ENCODE results near the gene NEK6. TPM values are rescaled to one million over a fixed set of nuclear protein-coding genes. Genes with fewer than 3 reads are reported as not detected.

The NEK6 gene
- total RNA-seq, 1 experiment from 2014 or later, result 57.9 TPM

DNA sequence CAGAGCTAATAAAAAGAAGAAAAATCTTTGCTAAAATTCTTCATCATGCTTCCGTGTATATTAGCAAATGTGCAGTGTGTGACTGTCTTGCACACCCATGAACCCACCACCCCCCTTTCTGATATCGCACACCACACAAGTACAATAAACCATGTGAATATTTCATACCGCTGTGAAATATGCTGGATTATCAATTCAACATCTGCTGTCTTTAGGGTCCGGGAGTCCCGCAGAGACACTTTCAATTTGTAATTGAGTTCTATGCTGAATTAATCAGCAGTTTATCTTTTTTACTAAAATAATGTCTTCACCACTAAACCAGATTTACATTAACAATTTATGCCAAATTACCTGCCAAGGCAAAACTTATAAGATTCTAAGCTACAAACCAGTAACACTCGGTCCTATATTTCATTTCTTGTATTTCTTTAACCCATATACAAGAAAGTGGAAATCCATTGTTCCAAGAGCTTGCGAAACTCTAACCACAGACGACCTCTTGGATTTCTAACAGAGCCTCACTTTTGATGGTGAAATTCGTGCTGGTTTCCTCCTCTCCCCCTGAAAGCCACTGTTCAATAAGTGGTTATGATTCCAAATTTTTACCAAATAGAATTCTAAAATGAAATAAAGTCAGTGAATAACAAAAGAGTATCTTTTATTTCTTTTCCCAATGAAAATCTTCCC lies 113.3 kb downstream of the NEK6 start:
- H4K20me1 ChIP-seq (ENCODE audit: insufficient read depth), result peaks cover 58% of the 10 kb centered on the region
- peaks cover 98% of the 10 kb centered on the region for H3K79me2 ChIP-seq (ENCODE audit: low read depth)
- ChIA-PET POLR2A (ENCODE audit: unreplicated experiment) (no interaction called here), CTCF (interaction anchor here (0.5 to 0.6 kb wide), 2 partner anchors 22 to 43 kb away, joined by 3 read pairs; no protein-coding TSS in a partner anchor)
- intact Hi-C loops (cut with micrococcal nuclease; ENCODE audit: unreplicated experiment), result loop anchor here (2.0 kb wide), 1 partner anchor 16 kb away; no protein-coding TSS in a partner anchor
- H3K9me2 ChIP-seq (ENCODE audit: insufficient read depth), result no peaks in the 10 kb centered on the region
- no peak overlapping the region for H2AFZ ChIP-seq
- H3K4me2 ChIP-seq, result peak overlapping the region; percentile 10
- peaks cover 36% of the 10 kb centered on the region for H3K4me1 ChIP-seq (replicated peaks; ENCODE audit: insufficient read depth)
- H3K36me3 ChIP-seq (ENCODE audit: low read depth), result peaks cover 17% of the 10 kb centered on the region; the same call in 1 of the 2 replicates
- peaks cover 12% of the 10 kb centered on the region for H3F3A ChIP-seq (ENCODE audit: insufficient read depth, low read depth)
- 0 out of 2 replicates have a peak overlapping the region, but pooled peaks have one; percentile 32 for H3K27ac ChIP-seq
- no peaks in the 10 kb centered on the region for H3K27me3 ChIP-seq (ENCODE audit: insufficient read depth, low read depth)
- no peak overlapping the region for H3K4me3 ChIP-seq
- BruUV-seq (replicated peaks), result no TSS peak
- peak in 1 of 2 experiments; percentile 43 for DNase-seq
- TF ChIP-seq, protein P1, sequence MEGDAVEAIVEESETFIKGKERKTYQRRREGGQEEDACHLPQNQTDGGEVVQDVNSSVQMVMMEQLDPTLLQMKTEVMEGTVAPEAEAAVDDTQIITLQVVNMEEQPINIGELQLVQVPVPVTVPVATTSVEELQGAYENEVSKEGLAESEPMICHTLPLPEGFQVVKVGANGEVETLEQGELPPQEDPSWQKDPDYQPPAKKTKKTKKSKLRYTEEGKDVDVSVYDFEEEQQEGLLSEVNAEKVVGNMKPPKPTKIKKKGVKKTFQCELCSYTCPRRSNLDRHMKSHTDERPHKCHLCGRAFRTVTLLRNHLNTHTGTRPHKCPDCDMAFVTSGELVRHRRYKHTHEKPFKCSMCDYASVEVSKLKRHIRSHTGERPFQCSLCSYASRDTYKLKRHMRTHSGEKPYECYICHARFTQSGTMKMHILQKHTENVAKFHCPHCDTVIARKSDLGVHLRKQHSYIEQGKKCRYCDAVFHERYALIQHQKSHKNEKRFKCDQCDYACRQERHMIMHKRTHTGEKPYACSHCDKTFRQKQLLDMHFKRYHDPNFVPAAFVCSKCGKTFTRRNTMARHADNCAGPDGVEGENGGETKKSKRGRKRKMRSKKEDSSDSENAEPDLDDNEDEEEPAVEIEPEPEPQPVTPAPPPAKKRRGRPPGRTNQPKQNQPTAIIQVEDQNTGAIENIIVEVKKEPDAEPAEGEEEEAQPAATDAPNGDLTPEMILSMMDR (conservative IDR thresholded peaks at IDR 0.05), result no peak
- no peak for TF ChIP-seq EZH2 (IDR thresholded peaks at IDR 0.05; ENCODE audit: low read depth)
- no peaks in the 10 kb centered on the region for H3K9me3 ChIP-seq (ENCODE audit: insufficient read depth, low read depth)

DNA sequence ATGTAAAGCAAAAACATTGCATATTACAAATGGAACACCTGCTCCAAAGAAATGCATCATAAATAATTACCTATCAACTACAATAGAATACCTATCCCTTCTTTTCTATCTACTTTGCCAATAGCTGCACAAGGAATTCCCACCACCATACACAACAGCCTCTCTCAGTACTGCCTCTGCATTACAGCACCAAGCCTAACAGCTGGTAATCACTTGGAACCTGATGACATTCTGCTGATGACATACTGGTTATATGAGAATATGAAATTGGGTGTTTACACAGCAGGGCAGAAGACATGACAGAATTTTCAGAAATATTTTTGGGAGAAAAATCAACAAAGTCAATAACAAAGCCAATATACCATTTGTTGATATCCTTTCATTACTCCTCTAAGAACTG lies 114.3 kb downstream of the NEK6 start:
- no peak overlapping the region for H2AFZ ChIP-seq
- TF ChIP-seq, protein P1 (conservative IDR thresholded peaks at IDR 0.05), result no peak
- TF ChIP-seq EZH2 (IDR thresholded peaks at IDR 0.05; ENCODE audit: low read depth), result no peak
- H3K27ac ChIP-seq, result peak overlapping the region; percentile 32; the same call in 1 of the 2 replicates
- H3K9me3 ChIP-seq (ENCODE audit: insufficient read depth, low read depth), result no peaks in the 10 kb centered on the region
- H3K4me2 ChIP-seq, result peak overlapping the region; percentile 10
- peaks cover 17% of the 10 kb centered on the region; the same call in 1 of the 2 replicates for H3K36me3 ChIP-seq (ENCODE audit: low read depth)
- BruUV-seq (replicated peaks), result no TSS peak
- POLR2A ChIA-PET (ENCODE audit: unreplicated experiment), result no interaction called here
- no peak overlapping the region for H3K4me3 ChIP-seq
- H3K9me2 ChIP-seq (ENCODE audit: insufficient read depth), result no peaks in the 10 kb centered on the region
- CTCF ChIA-PET, result no interaction called here
- peaks cover 27% of the 10 kb centered on the region for H3K4me1 ChIP-seq (replicated peaks; ENCODE audit: insufficient read depth)
- H3K79me2 ChIP-seq (ENCODE audit: low read depth), result peaks cover 88% of the 10 kb centered on the region
- DNase-seq, result no peak
- H3F3A ChIP-seq (ENCODE audit: insufficient read depth, low read depth), result peaks cover 9% of the 10 kb centered on the region
- no peaks in the 10 kb centered on the region for H3K27me3 ChIP-seq (ENCODE audit: insufficient read depth, low read depth)
- H4K20me1 ChIP-seq (ENCODE audit: insufficient read depth), result peaks cover 48% of the 10 kb centered on the region
- intact Hi-C loops (cut with micrococcal nuclease; ENCODE audit: unreplicated experiment), result no loop called here

DNA sequence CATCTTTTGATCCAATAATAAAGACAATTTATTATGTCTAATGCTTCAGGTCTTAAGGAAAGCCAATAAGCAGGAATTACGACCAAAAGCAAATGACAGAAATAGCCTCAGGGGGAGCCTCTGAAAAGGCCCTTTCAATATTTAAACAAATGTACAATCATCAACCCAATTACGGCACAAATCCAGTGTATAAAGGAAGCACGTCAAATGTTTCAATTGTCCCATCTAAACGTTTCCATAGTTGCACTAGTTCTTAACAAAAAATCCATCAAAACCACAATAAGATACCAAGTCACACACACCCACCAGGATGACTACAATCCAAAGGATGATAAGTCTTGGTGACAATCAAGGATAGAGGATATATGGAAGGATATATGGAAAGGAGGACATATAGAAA lies 115.6 kb downstream of the NEK6 start:
- intact Hi-C loops (cut with micrococcal nuclease; ENCODE audit: unreplicated experiment), result no loop called here
- no TSS peak for BruUV-seq (replicated peaks)
- H3F3A ChIP-seq (ENCODE audit: insufficient read depth, low read depth), result peaks cover 9% of the 10 kb centered on the region

More for the DNA sequence above, 115.6 kb downstream of the NEK6 start:
- POLR2A ChIA-PET (ENCODE audit: unreplicated experiment), result no interaction called here
- no peaks in the 10 kb centered on the region for H3K9me3 ChIP-seq (ENCODE audit: insufficient read depth, low read depth)
- H3K4me1 ChIP-seq (replicated peaks; ENCODE audit: insufficient read depth), result peaks cover 24% of the 10 kb centered on the region
- peaks cover 17% of the 10 kb centered on the region; the same call in 1 of the 2 replicates for H3K36me3 ChIP-seq (ENCODE audit: low read depth)
- H2AFZ ChIP-seq, result no peak overlapping the region
- no peak overlapping the region for H3K27ac ChIP-seq
- H4K20me1 ChIP-seq (ENCODE audit: insufficient read depth), result peaks cover 40% of the 10 kb centered on the region
- H3K4me3 ChIP-seq, result no peak overlapping the region
- no peaks in the 10 kb centered on the region for H3K9me2 ChIP-seq (ENCODE audit: insufficient read depth)
- DNase-seq, result no peak
- TF ChIP-seq, protein P1 (conservative IDR thresholded peaks at IDR 0.05), result no peak
- TF ChIP-seq EZH2 (IDR thresholded peaks at IDR 0.05; ENCODE audit: low read depth), result no peak
- CTCF ChIA-PET, result no interaction called here
- no peak overlapping the region for H3K4me2 ChIP-seq
- no peaks in the 10 kb centered on the region for H3K27me3 ChIP-seq (ENCODE audit: insufficient read depth, low read depth)
- peaks cover 86% of the 10 kb centered on the region for H3K79me2 ChIP-seq (ENCODE audit: low read depth)

All from PC-9 (cell line).